HG02759 (cell line): Measurements from ENCODE around the gene CIART.

Experiments used
- ATAC-seq: cut with Tn5 transposase; IDR thresholded peaks from one replicate; pipeline ENCODE4 v1.9.1; 2021; ENCODE audit warnings: mild to moderate bottlenecking, moderate library complexity; ENCODE audit not compliant: unreplicated experiment

The CIART gene

GRCh38 chr1:150261367-150261766 is 21.0 kb upstream of the CIART start:
- no peak for ATAC-seq

GRCh38 chr1:150262388-150263320 is 19.7 kb upstream of the CIART start:
- ATAC-seq, result no peak

GRCh38 chr1:150263549-150263948 is 18.8 kb upstream of the CIART start:
- no peak for ATAC-seq

- ATAC-seq, result no peak
Measured at GRCh38 chr1:150267896-150268295, 14.5 kb upstream of the CIART start.

GRCh38 chr1:150268340-150268704 is 14.0 kb upstream of the CIART start:
- peak; percentile 21 for ATAC-seq

- ATAC-seq, result peak; percentile 93
Measured at GRCh38 chr1:150268705-150269403, 13.5 kb upstream of the CIART start, which contains the start of gene APH1A. TSS of gene APH1A (minus strand) at chr1:150269016. CDS start at chr1:150268810, 206 bp downstream.

- ATAC-seq, result no peak
Measured at GRCh38 chr1:150269451-150269850, 12.9 kb upstream of the CIART start.

- no peak for ATAC-seq
Measured at GRCh38 chr1:150271291-150271959, 10.9 kb upstream of the CIART start.

- no peak for ATAC-seq
Measured at GRCh38 chr1:150273311-150273710, 9.0 kb upstream of the CIART start.

- ATAC-seq, result no peak
Measured at GRCh38 chr1:150280138-150280707, 2.1 kb upstream of the CIART start.

- ATAC-seq, result no peak
Measured at GRCh38 chr1:150281221-150281757, 1.1 kb upstream of the CIART start.

GRCh38 chr1:150282558-150282958 is 204 bp downstream of the CIART start:
- peak; percentile 6 for ATAC-seq

GRCh38 chr1:150283260-150283659 is 906 bp downstream of the CIART start:
- ATAC-seq, result no peak

GRCh38 chr1:150288382-150288781 is 6.0 kb downstream of the CIART start:
- ATAC-seq, result no peak

- ATAC-seq, result no peak
Measured at GRCh38 chr1:150288822-150289221, 6.5 kb downstream of the CIART start.

GRCh38 chr1:150293433-150294253 is 11.3 kb downstream of the CIART start, which contains the start of gene MRPS21:
TSS of gene MRPS21 (plus strand) at chr1:150293861. CDS start at chr1:150294367, 506 bp downstream.
- peak; percentile 99 for ATAC-seq

GRCh38 chr1:150295476-150295875 is 13.1 kb downstream of the CIART start:
- ATAC-seq, result no peak

- no peak for ATAC-seq
Measured at GRCh38 chr1:150299716-150300115, 17.4 kb downstream of the CIART start.

GRCh38 chr1:150302338-150302737 is 20.0 kb downstream of the CIART start:
- ATAC-seq, result no peak

GRCh38 chr1:150302902-150303301 is 20.5 kb downstream of the CIART start:
- no peak for ATAC-seq
